Ecto neural progenitor cell (in vitro differentiated cells): ENCODE data around the gene ZMAT5.

ENCODE experiments used
- DNase-seq: peaks from one replicate; pipeline ENCODE4 v3.0.0-alpha.2; 2018; ENCODE audit warnings: low spot score

ZMAT5 gene

GRCh38 chr22:29753808-29754657 is 12.8 kb downstream of the ZMAT5 start:
- no peak for DNase-seq

- DNase-seq: no peak
These were observed 15.1 kb downstream of the ZMAT5 start for GRCh38 chr22:29751669-29752068.

GRCh38 chr22:29750559-29751538 is 16.0 kb downstream of the ZMAT5 start:
- DNase-seq: no peak

GRCh38 chr22:29750029-29750428 is 16.8 kb downstream of the ZMAT5 start:
- no peak for DNase-seq

GRCh38 chr22:29748248-29748893 is 18.4 kb downstream of the ZMAT5 start:
- peak; percentile 35 for DNase-seq

- DNase-seq: no peak
These were observed 19.0 kb downstream of the ZMAT5 start for GRCh38 chr22:29747832-29748231.

- no peak for DNase-seq
These were observed 21.9 kb downstream of the ZMAT5 start for GRCh38 chr22:29744902-29745301.

GRCh38 chr22:29742326-29742725 is 24.5 kb downstream of the ZMAT5 start:
- DNase-seq: no peak

- no peak for DNase-seq
These were observed 24.9 kb downstream of the ZMAT5 start for GRCh38 chr22:29741926-29742325.

- no peak for DNase-seq
These were observed 26.6 kb downstream of the ZMAT5 start for GRCh38 chr22:29740216-29740615.

GRCh38 chr22:29739346-29739875 is 27.4 kb downstream of the ZMAT5 start:
- no peak for DNase-seq

GRCh38 chr22:29738118-29738815 is 28.5 kb downstream of the ZMAT5 start:
- DNase-seq: no peak

- DNase-seq: no peak
These were observed 29.3 kb downstream of the ZMAT5 start for GRCh38 chr22:29737251-29738117.

- no peak for DNase-seq
These were observed 31.4 kb downstream of the ZMAT5 start for GRCh38 chr22:29735416-29735815.

GRCh38 chr22:29734838-29735237 is 32.0 kb downstream of the ZMAT5 start:
- no peak for DNase-seq

- DNase-seq: no peak
These were observed 32.4 kb downstream of the ZMAT5 start for GRCh38 chr22:29734406-29734805.

GRCh38 chr22:29733362-29734201 is 33.2 kb downstream of the ZMAT5 start:
- no peak for DNase-seq

GRCh38 chr22:29732883-29733282 is 33.9 kb downstream of the ZMAT5 start:
- DNase-seq: no peak

- no peak for DNase-seq
These were observed 35.6 kb downstream of the ZMAT5 start for GRCh38 chr22:29731058-29731850.
